Esophagus muscularis mucosa (tissue), 4 donors: ENCODE results near the gene MNAT1. TPM values are rescaled to one million over a fixed set of nuclear protein-coding genes. Genes with fewer than 3 reads are reported as not detected.

ENCODE experiments used
- DNase-seq: peaks from one replicate; pipeline ENCODE4 v3.0.0-alpha.2; 2017; ENCODE audit errors: extremely low spot score
- H3K27ac ChIP-seq, 4 donors: fragments of 200-600 bp; sonication (generic); replicated peaks in 1 of 4; 1 replicate in 3 of 4; 2 replicates in 1 of 4; pipeline ENCODE4 v1.5.1; 2016 to 2019; ENCODE audit warnings: mild to moderate bottlenecking in 1 of 4
- H3K27me3 ChIP-seq, 4 donors: fragments of 200-600 bp; sonication (generic); one replicate each; pipeline versions ENCODE4 v1.5.1 to v1.6.0; 2016 to 2019
- H3K36me3 ChIP-seq, 4 donors: fragments of 200-600 bp; sonication (generic); one replicate each; pipeline ENCODE4 v1.5.1; 2016 to 2019
- H3K4me1 ChIP-seq, 4 donors: fragments of 200-600 bp; sonication (generic); one replicate each; pipeline ENCODE4 v1.5.1; 2016 to 2019
- H3K4me3 ChIP-seq, 4 donors: fragments of 200-600 bp; sonication (generic); 1 replicate in 2 of 4; 2 replicates in 2 of 4; pipeline ENCODE4 v1.5.1; 2016 to 2019; ENCODE audit warnings: mild to moderate bottlenecking in 4 of 4, moderate library complexity in 1 of 4
- H3K9me3 ChIP-seq, 4 donors: fragments of 200-600 bp; sonication (generic); 1 replicate in 3 of 4; 2 replicates in 1 of 4; pipeline ENCODE4 v1.5.1; 2016 to 2019
- EP300 ChIP-seq: sonication (generic); formaldehyde crosslinking; IDR thresholded peaks from one replicate; pipeline ENCODE4 v1.6.1; 2017; ENCODE audit warnings: antibody characterized with exemption
- POLR2A ChIP-seq: fragments of 450-650 bp; IDR thresholded peaks from one replicate; pipeline ENCODE4 v1.6.1; 2017; ENCODE audit warnings: antibody characterized with exemption, moderate library complexity, mild to moderate bottlenecking, low read depth
- POLR2AphosphoS5 ChIP-seq, 2 donors: sonication (generic); formaldehyde crosslinking; IDR thresholded peaks; one replicate each; pipeline ENCODE4 v1.6.1; 2017; ENCODE audit warnings: antibody characterized with exemption in 2 of 2
- WGBS: methylation state at CpG from one replicate; pipeline ENCODE4 v1.1.5; 2018; 5-methylcytosine and 5-hydroxymethylcytosine counted together
- intact Hi-C: fragments of 100-400 bp; cut with DNase I; formaldehyde crosslinking; loops from one replicate; pipeline ENCODE4 v1.15.1; 2023
- total RNA-seq, 4 donors: library from RNA; depleted of rRNA; stranded (reverse); fragments of >200 nt; gene quantifications; one replicate each; pipeline versions ENCODE4 v1.1.0 to v1.2.1, GENCODE V29; 2016
- TF ChIP-seq, protein P1 (sequence below), 3 experiments: fragments of 200-600 bp in 2 of 3; fragments of 450-650 bp in 1 of 3; sonication (generic) in 2 of 3; IDR thresholded peaks; one replicate each; pipeline ENCODE4 v1.5.1; 2017 to 2019; ENCODE audit warnings: antibody characterized with exemption in 3 of 3, mild to moderate bottlenecking in 2 of 3, moderate library complexity in 1 of 3

Gene MNAT1
- total RNA-seq, 4 donors from 2014 or later, result 34.9 to 48.2 (median 38.1) TPM

GRCh38 chr14:60790850-60791249 lies 56.3 kb downstream of the MNAT1 start:
- no peak for DNase-seq
- Histone ChIP-seq H3K4me3 (no peak overlapping the region), H3K36me3 (peaks cover 0 to 8% (median 4%) of the 10 kb centered on the region in 4 donors), H3K27ac (no peak overlapping the region), H3K4me1 (peaks cover 0 to 22% (median 8%) of the 10 kb centered on the region in 4 donors), H3K9me3 (no peaks in the 10 kb centered on the region), H3K27me3 (no peaks in the 10 kb centered on the region)
- TF ChIP-seq EP300 (no peak), POLR2AphosphoS5 (IDR thresholded peaks at IDR 0.05) (no peak), POLR2A (no peak)
- TF ChIP-seq, protein P1, sequence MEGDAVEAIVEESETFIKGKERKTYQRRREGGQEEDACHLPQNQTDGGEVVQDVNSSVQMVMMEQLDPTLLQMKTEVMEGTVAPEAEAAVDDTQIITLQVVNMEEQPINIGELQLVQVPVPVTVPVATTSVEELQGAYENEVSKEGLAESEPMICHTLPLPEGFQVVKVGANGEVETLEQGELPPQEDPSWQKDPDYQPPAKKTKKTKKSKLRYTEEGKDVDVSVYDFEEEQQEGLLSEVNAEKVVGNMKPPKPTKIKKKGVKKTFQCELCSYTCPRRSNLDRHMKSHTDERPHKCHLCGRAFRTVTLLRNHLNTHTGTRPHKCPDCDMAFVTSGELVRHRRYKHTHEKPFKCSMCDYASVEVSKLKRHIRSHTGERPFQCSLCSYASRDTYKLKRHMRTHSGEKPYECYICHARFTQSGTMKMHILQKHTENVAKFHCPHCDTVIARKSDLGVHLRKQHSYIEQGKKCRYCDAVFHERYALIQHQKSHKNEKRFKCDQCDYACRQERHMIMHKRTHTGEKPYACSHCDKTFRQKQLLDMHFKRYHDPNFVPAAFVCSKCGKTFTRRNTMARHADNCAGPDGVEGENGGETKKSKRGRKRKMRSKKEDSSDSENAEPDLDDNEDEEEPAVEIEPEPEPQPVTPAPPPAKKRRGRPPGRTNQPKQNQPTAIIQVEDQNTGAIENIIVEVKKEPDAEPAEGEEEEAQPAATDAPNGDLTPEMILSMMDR (IDR thresholded peaks at IDR 0.05), result no peak
- intact Hi-C loops, result no loop called here
- WGBS, result 82% methylated on average over 1 of the region's 1 CpG

DNA sequence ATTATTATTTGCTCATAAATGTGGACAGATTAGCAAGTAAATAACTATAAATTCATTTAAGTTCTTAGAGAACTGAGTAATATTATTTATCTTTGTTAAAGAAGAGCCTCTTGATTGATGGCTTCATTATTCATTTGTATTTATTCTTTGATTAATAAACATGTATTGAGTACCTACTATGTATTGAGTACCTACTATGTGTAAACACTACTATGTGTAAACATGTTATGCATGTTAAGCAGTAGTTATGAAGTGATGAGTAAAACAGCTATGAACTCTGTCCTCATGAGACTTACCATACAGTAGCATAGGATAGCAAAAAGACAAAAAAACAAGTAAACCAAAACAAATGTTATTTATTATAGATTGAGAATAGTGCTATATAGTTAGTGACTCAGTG lies 61.9 kb downstream of the MNAT1 start:
- intact Hi-C loops, result no loop called here
- no peaks in the 10 kb centered on the region for H3K9me3 ChIP-seq
- no peaks in the 10 kb centered on the region for H3K27me3 ChIP-seq
- peaks cover 0 to 12% (median 3%) of the 10 kb centered on the region in 4 donors for H3K36me3 ChIP-seq
- TF ChIP-seq EP300 (no peak), POLR2A (no peak), POLR2AphosphoS5 (IDR thresholded peaks at IDR 0.05) (no peak)
- TF ChIP-seq, protein P1 (IDR thresholded peaks at IDR 0.05), result no peak
- no peak overlapping the region for H3K4me3 ChIP-seq
- DNase-seq, result no peak
- no peak overlapping the region for H3K27ac ChIP-seq
- no peaks in the 10 kb centered on the region for H3K4me1 ChIP-seq

- Histone ChIP-seq H3K4me3 (no peak overlapping the region), H3K36me3 (peaks cover 0 to 12% (median 3%) of the 10 kb centered on the region in 4 donors), H3K9me3 (no peaks in the 10 kb centered on the region), H3K27ac (no peak overlapping the region), H3K4me1 (no peaks in the 10 kb centered on the region), H3K27me3 (no peaks in the 10 kb centered on the region)
- intact Hi-C loops, result no loop called here
- TF ChIP-seq, protein P1 (IDR thresholded peaks at IDR 0.05), result no peak
- TF ChIP-seq EP300 (no peak), POLR2A (no peak), POLR2AphosphoS5 (IDR thresholded peaks at IDR 0.05) (no peak)
- 97% methylated on average over 2 of the region's 2 CpGs for WGBS
- no peak for DNase-seq
Observed at GRCh38 chr14:60800409-60800808, 65.8 kb downstream of the MNAT1 start.

DNA sequence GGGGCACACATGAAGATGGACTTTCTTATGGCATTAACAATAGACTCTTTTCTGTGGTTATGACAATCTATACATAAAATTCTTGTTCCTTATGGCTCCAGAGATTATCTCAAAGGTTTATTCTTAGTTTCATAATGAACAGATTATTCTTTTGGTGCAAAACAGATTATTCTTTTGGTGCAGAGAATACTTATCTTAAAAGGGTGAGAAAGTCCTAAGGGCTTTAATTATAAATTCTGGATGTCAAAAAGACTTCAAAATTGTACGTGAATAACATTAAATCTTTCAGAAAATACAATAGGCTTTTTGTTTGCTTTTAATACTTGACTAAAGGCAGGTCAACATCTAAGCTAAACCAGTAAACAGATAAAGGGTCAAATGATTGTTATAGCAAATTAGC lies 69.3 kb downstream of the MNAT1 start:
- Histone ChIP-seq H3K4me3 (no peak overlapping the region), H3K36me3 (peaks cover 0 to 5% (median 2%) of the 10 kb centered on the region in 4 donors), H3K27ac (no peak overlapping the region), H3K9me3 (no peaks in the 10 kb centered on the region), H3K27me3 (no peaks in the 10 kb centered on the region), H3K4me1 (no peaks in the 10 kb centered on the region)
- intact Hi-C loops, result no loop called here
- 84% methylated on average over 1 of the region's 1 CpG for WGBS
- no peak for DNase-seq
- TF ChIP-seq EP300 (no peak), POLR2A (no peak), POLR2AphosphoS5 (IDR thresholded peaks at IDR 0.05) (no peak)
- TF ChIP-seq, protein P1 (IDR thresholded peaks at IDR 0.05), result no peak

- Histone ChIP-seq H3K27ac (no peak overlapping the region), H3K9me3 (no peaks in the 10 kb centered on the region), H3K4me3 (no peak overlapping the region), H3K36me3 (peaks cover 0 to 5% (median 0%) of the 10 kb centered on the region in 4 donors), H3K27me3 (no peaks in the 10 kb centered on the region), H3K4me1 (no peaks in the 10 kb centered on the region)
- no peak for DNase-seq
- 100% methylated on average over 1 of the region's 1 CpG for WGBS
- intact Hi-C loops, result no loop called here
- TF ChIP-seq POLR2AphosphoS5 (IDR thresholded peaks at IDR 0.05) (no peak), POLR2A (no peak), EP300 (no peak)
- TF ChIP-seq, protein P1 (IDR thresholded peaks at IDR 0.05), result no peak
Observed at GRCh38 chr14:60805841-60806430, 71.4 kb downstream of the MNAT1 start.
